HEK293 (cell line): ENCODE results near the gene TUFM.

Experiments
- GLI4 ChIP-seq: fragments of 450-650 bp; formaldehyde crosslinking; IDR thresholded peaks from 2 replicates; pipeline ENCODE4 v1.5.1; 2016; ENCODE audit warnings: missing biosample characterization, missing genetic modification characterization
- HOXC10 ChIP-seq: sonication (generic); formaldehyde crosslinking; IDR thresholded peaks from 2 replicates; pipeline ENCODE4 v1.8.1; 2023; ENCODE audit warnings: mild to moderate bottlenecking, missing genetic modification reagents
- KLF1 ChIP-seq: fragments of 450-650 bp; formaldehyde crosslinking; IDR thresholded peaks from 2 replicates; pipeline ENCODE4 v1.5.1; 2016; ENCODE audit warnings: missing biosample characterization, missing genetic modification characterization
- KLF16 ChIP-seq: fragments of 450-650 bp; formaldehyde crosslinking; IDR thresholded peaks from 2 replicates; pipeline ENCODE4 v1.5.1; 2017; ENCODE audit warnings: missing biosample characterization, missing genetic modification characterization
- PRDM1 ChIP-seq: fragments of 450-650 bp; formaldehyde crosslinking; IDR thresholded peaks from 2 replicates; pipeline ENCODE4; 2016; ENCODE audit warnings: missing biosample characterization, missing genetic modification characterization
- SP2 ChIP-seq: fragments of 450-650 bp; formaldehyde crosslinking; IDR thresholded peaks from 2 replicates; pipeline ENCODE4 v1.5.1; 2016; ENCODE audit warnings: missing biosample characterization, missing genetic modification characterization
- TCF7L2 ChIP-seq: IDR thresholded peaks from 2 replicates; pipeline ENCODE4 v1.6.1; 2011; ENCODE audit warnings: low read depth, mild to moderate bottlenecking, inconsistent platforms, low read length, moderate library complexity, borderline replicate concordance
- ZBTB20 ChIP-seq: fragments of 450-650 bp; formaldehyde crosslinking; IDR thresholded peaks from 2 replicates; pipeline ENCODE4 v1.5.1; 2016; ENCODE audit warnings: missing biosample characterization, missing genetic modification characterization
- ZBTB8A ChIP-seq: fragments of 450-650 bp; formaldehyde crosslinking; IDR thresholded peaks from 2 replicates; pipeline ENCODE4 v1.5.1; 2016; ENCODE audit warnings: missing biosample characterization, missing genetic modification characterization
- ZEB2 ChIP-seq: fragments of 450-650 bp; formaldehyde crosslinking; IDR thresholded peaks from 2 replicates; pipeline ENCODE4 v1.5.1; 2016; ENCODE audit warnings: missing biosample characterization, missing genetic modification characterization
- ZFHX2 ChIP-seq: fragments of 450-650 bp; formaldehyde crosslinking; conservative IDR thresholded peaks from 2 replicates; pipeline ENCODE4 v1.5.1; 2016; ENCODE audit warnings: missing biosample characterization, missing genetic modification characterization
- ZIC2 ChIP-seq: fragments of 450-650 bp; formaldehyde crosslinking; IDR thresholded peaks from 2 replicates; pipeline ENCODE4 v1.5.1; 2016; ENCODE audit warnings: missing biosample characterization, missing genetic modification characterization
- ZNF140 ChIP-seq: fragments of 450-650 bp; formaldehyde crosslinking; IDR thresholded peaks from 2 replicates; pipeline ENCODE4 v1.5.1; 2016; ENCODE audit warnings: missing biosample characterization, missing genetic modification characterization
- ZNF174 ChIP-seq: fragments of 450-650 bp; formaldehyde crosslinking; IDR thresholded peaks from 2 replicates; pipeline ENCODE4 v1.5.0; 2017; ENCODE audit warnings: missing biosample characterization, mild to moderate bottlenecking, missing genetic modification characterization
- ZNF274 ChIP-seq, 2 experiments: fragments of 200-500 bp in 1 of 2; fragments of 450-650 bp in 1 of 2; sonication (Bioruptor generic) in 1 of 2; formaldehyde crosslinking in 1 of 2; IDR thresholded peaks; 2 replicates each; pipeline versions ENCODE4 v1.5.1 to v1.6.1; 2014 to 2016; ENCODE audit warnings: borderline replicate concordance in 1 of 2, inconsistent platforms in 1 of 2, low read length in 1 of 2, missing biosample characterization in 1 of 2, missing genetic modification characterization in 1 of 2
- ZNF335 ChIP-seq: fragments of 450-650 bp; formaldehyde crosslinking; conservative IDR thresholded peaks from 2 replicates; pipeline ENCODE4 v1.5.1; 2016; ENCODE audit warnings: missing biosample characterization, missing genetic modification characterization
- ZNF341 ChIP-seq: fragments of 450-650 bp; formaldehyde crosslinking; IDR thresholded peaks from 2 replicates; pipeline ENCODE4; 2016; ENCODE audit warnings: low read depth, missing biosample characterization, missing genetic modification characterization
- ZNF416 ChIP-seq: fragments of 450-650 bp; formaldehyde crosslinking; IDR thresholded peaks from 2 replicates; pipeline ENCODE4 v1.5.1; 2016; ENCODE audit warnings: missing biosample characterization, missing genetic modification characterization
- ZNF510 ChIP-seq: fragments of 450-650 bp; formaldehyde crosslinking; IDR thresholded peaks from 2 replicates; pipeline ENCODE4 v1.5.1; 2018; ENCODE audit warnings: mild to moderate bottlenecking, missing genetic modification characterization, missing biosample characterization; ENCODE audit not compliant: insufficient replicate concordance
- ZNF521 ChIP-seq: fragments of 450-650 bp; formaldehyde crosslinking; IDR thresholded peaks from 2 replicates; pipeline ENCODE4 v1.5.1; 2017; ENCODE audit warnings: missing biosample characterization, mild to moderate bottlenecking, missing genetic modification characterization
- ZNF548 ChIP-seq: fragments of 450-650 bp; formaldehyde crosslinking; IDR thresholded peaks from 2 replicates; pipeline ENCODE4 v1.5.1; 2016; ENCODE audit warnings: missing biosample characterization, missing genetic modification characterization
- ZNF558 ChIP-seq: fragments of 450-650 bp; formaldehyde crosslinking; IDR thresholded peaks from 2 replicates; pipeline ENCODE4 v1.5.1; 2016; ENCODE audit warnings: missing biosample characterization, missing genetic modification characterization
- ZNF585B ChIP-seq: fragments of 450-650 bp; formaldehyde crosslinking; IDR thresholded peaks from 2 replicates; pipeline ENCODE4 v1.5.1; 2016; ENCODE audit warnings: missing biosample characterization, missing genetic modification characterization
- ZNF600 ChIP-seq: fragments of 450-650 bp; formaldehyde crosslinking; IDR thresholded peaks from 2 replicates; pipeline ENCODE4 v1.5.1; 2016; ENCODE audit warnings: missing biosample characterization, missing genetic modification characterization
- ZNF626 ChIP-seq: fragments of 450-650 bp; sonication (Bioruptor Pico); formaldehyde crosslinking; IDR thresholded peaks from 2 replicates; pipeline ENCODE4 v1.5.1; 2018; ENCODE audit warnings: missing biosample characterization, missing genetic modification characterization, inconsistent platforms
- ZNF777 ChIP-seq: fragments of 450-650 bp; formaldehyde crosslinking; IDR thresholded peaks from 2 replicates; pipeline ENCODE4 v1.5.1; 2017; ENCODE audit warnings: missing biosample characterization, missing genetic modification characterization, borderline replicate concordance
- ZNF791 ChIP-seq: fragments of 450-650 bp; formaldehyde crosslinking; IDR thresholded peaks from 2 replicates; pipeline ENCODE4 v1.5.1; 2016; ENCODE audit warnings: missing biosample characterization, missing genetic modification characterization
- ZNF830 ChIP-seq: fragments of 450-650 bp; IDR thresholded peaks from 2 replicates; pipeline ENCODE4 v1.5.0; 2018; ENCODE audit warnings: missing biosample characterization, missing genetic modification characterization, low read depth, mild to moderate bottlenecking, moderate library complexity
- TF ChIP-seq, protein P1 (sequence below): fragments of 450-650 bp; formaldehyde crosslinking; IDR thresholded peaks from 2 replicates; pipeline ENCODE4 v1.5.1; 2017; ENCODE audit warnings: missing biosample characterization, missing genetic modification characterization
- TF ChIP-seq, protein P2 (sequence below): fragments of 450-650 bp; formaldehyde crosslinking; IDR thresholded peaks from 2 replicates; pipeline ENCODE4 v1.5.1; 2017; ENCODE audit warnings: missing biosample characterization, missing genetic modification characterization
- TF ChIP-seq, protein P3 (sequence below): fragments of 450-650 bp; formaldehyde crosslinking; conservative IDR thresholded peaks from 2 replicates; pipeline ENCODE4 v1.5.1; 2016; ENCODE audit warnings: low read depth, missing biosample characterization, missing genetic modification characterization
- TF ChIP-seq, protein P4 (sequence below): fragments of 450-650 bp; formaldehyde crosslinking; IDR thresholded peaks from 2 replicates; pipeline ENCODE4 v1.5.1; 2016; ENCODE audit warnings: missing biosample characterization, missing genetic modification characterization

TUFM gene

DNA sequence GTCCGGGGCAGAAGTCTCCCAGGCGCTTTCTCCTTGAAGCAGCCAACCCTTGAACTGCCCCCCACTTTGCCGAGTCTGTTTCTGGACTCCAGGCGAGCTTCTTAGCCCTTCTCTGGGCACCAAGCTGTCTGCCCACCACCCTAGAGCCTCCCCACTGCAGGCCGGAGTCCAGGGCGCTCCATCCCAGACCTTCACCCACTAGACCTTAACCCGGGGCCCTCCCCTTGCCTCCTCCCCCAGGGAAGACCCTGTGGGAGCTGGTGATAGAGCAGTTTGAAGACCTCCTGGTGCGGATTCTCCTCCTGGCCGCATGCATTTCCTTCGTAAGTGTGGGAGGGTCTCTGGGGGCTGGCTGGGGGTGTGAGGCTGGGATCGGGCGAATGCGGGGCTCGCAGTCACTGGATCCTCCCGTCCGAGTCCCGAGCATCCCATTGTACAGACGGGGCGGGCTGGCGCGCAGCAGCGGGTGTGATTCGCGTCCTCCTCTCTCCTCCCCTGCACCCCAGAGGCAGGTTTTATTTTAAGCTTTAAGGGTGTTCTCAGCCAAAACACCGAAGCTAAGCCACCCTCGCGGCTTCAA is 33.2 kb upstream of the TUFM start (continued):
- TF ChIP-seq, protein P1, sequence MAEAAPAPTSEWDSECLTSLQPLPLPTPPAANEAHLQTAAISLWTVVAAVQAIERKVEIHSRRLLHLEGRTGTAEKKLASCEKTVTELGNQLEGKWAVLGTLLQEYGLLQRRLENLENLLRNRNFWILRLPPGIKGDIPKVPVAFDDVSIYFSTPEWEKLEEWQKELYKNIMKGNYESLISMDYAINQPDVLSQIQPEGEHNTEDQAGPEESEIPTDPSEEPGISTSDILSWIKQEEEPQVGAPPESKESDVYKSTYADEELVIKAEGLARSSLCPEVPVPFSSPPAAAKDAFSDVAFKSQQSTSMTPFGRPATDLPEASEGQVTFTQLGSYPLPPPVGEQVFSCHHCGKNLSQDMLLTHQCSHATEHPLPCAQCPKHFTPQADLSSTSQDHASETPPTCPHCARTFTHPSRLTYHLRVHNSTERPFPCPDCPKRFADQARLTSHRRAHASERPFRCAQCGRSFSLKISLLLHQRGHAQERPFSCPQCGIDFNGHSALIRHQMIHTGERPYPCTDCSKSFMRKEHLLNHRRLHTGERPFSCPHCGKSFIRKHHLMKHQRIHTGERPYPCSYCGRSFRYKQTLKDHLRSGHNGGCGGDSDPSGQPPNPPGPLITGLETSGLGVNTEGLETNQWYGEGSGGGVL (tag by site-specific recombination): no peak; the same call in 1 of the 2 replicates
- peak; percentile 9; the same call in 1 of the 2 replicates for TF ChIP-seq SP2
- TF ChIP-seq ZNF626: no peak
- no peak for TF ChIP-seq ZNF510 (tag by site-specific recombination)
- TF ChIP-seq HOXC10 (CRISPR knock-in tag): no peak
- TF ChIP-seq ZNF140 (tag by site-specific recombination): no peak
- TF ChIP-seq TCF7L2: no peak
- TF ChIP-seq, protein P2, sequence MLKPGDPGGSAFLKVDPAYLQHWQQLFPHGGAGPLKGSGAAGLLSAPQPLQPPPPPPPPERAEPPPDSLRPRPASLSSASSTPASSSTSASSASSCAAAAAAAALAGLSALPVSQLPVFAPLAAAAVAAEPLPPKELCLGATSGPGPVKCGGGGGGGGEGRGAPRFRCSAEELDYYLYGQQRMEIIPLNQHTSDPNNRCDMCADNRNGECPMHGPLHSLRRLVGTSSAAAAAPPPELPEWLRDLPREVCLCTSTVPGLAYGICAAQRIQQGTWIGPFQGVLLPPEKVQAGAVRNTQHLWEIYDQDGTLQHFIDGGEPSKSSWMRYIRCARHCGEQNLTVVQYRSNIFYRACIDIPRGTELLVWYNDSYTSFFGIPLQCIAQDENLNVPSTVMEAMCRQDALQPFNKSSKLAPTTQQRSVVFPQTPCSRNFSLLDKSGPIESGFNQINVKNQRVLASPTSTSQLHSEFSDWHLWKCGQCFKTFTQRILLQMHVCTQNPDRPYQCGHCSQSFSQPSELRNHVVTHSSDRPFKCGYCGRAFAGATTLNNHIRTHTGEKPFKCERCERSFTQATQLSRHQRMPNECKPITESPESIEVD (tag by site-specific recombination): no peak
- 0 out of 2 replicates have a peak, but pooled peaks have one; percentile 15 for TF ChIP-seq ZBTB20 (tag by site-specific recombination)
- TF ChIP-seq ZNF416 (tag by site-specific recombination): no peak
- peak; percentile 69; the same call in 1 of the 2 replicates for TF ChIP-seq ZNF777 (tag by site-specific recombination)
- TF ChIP-seq ZNF341 (tag by site-specific recombination): peak; percentile 17; the same call in 1 of the 2 replicates
- no peak for TF ChIP-seq ZNF174 (tag by site-specific recombination)
- TF ChIP-seq ZIC2: no peak
- no peak for TF ChIP-seq ZNF335
- no peak for TF ChIP-seq ZNF521 (tag by site-specific recombination)
- no peak for TF ChIP-seq ZNF791
- TF ChIP-seq ZFHX2 (tag by site-specific recombination): peak; percentile 40
- TF ChIP-seq ZEB2 (tag by site-specific recombination): no peak
- TF ChIP-seq ZNF585B (tag by site-specific recombination): no peak
- no peak for TF ChIP-seq KLF16 (tag by site-specific recombination)
- no peak for TF ChIP-seq ZNF548 (tag by site-specific recombination)
- TF ChIP-seq, protein P3, sequence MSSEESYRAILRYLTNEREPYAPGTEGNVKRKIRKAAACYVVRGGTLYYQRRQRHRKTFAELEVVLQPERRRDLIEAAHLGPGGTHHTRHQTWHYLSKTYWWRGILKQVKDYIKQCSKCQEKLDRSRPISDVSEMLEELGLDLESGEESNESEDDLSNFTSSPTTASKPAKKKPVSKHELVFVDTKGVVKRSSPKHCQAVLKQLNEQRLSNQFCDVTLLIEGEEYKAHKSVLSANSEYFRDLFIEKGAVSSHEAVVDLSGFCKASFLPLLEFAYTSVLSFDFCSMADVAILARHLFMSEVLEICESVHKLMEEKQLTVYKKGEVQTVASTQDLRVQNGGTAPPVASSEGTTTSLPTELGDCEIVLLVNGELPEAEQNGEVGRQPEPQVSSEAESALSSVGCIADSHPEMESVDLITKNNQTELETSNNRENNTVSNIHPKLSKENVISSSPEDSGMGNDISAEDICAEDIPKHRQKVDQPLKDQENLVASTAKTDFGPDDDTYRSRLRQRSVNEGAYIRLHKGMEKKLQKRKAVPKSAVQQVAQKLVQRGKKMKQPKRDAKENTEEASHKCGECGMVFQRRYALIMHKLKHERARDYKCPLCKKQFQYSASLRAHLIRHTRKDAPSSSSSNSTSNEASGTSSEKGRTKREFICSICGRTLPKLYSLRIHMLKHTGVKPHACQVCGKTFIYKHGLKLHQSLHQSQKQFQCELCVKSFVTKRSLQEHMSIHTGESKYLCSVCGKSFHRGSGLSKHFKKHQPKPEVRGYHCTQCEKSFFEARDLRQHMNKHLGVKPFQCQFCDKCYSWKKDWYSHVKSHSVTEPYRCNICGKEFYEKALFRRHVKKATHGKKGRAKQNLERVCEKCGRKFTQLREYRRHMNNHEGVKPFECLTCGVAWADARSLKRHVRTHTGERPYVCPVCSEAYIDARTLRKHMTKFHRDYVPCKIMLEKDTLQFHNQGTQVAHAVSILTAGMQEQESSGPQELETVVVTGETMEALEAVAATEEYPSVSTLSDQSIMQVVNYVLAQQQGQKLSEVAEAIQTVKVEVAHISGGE (tag by site-specific recombination): no peak
- no peak for TF ChIP-seq KLF1 (tag by site-specific recombination)
- no peak for TF ChIP-seq ZNF558 (tag by site-specific recombination)
- no peak for TF ChIP-seq GLI4 (tag by site-specific recombination)
- TF ChIP-seq ZBTB8A: peak; percentile 68
- TF ChIP-seq, protein P4, sequence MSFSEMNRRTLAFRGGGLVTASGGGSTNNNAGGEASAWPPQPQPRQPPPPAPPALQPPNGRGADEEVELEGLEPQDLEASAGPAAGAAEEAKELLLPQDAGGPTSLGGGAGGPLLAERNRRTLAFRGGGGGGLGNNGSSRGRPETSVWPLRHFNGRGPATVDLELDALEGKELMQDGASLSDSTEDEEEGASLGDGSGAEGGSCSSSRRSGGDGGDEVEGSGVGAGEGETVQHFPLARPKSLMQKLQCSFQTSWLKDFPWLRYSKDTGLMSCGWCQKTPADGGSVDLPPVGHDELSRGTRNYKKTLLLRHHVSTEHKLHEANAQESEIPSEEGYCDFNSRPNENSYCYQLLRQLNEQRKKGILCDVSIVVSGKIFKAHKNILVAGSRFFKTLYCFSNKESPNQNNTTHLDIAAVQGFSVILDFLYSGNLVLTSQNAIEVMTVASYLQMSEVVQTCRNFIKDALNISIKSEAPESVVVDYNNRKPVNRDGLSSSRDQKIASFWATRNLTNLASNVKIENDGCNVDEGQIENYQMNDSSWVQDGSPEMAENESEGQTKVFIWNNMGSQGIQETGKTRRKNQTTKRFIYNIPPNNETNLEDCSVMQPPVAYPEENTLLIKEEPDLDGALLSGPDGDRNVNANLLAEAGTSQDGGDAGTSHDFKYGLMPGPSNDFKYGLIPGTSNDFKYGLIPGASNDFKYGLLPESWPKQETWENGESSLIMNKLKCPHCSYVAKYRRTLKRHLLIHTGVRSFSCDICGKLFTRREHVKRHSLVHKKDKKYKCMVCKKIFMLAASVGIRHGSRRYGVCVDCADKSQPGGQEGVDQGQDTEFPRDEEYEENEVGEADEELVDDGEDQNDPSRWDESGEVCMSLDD (tag by site-specific recombination): no peak
- TF ChIP-seq PRDM1 (tag by site-specific recombination): no peak
- TF ChIP-seq ZNF600 (tag by site-specific recombination): 0 out of 2 replicates have a peak, but pooled peaks have one; percentile 29
- TF ChIP-seq ZNF830 (tag by site-specific recombination): no peak
- no peak for TF ChIP-seq ZNF274 (IDR thresholded peaks at IDR 0.05; ENCODE audit: low read length)
- TF ChIP-seq ZNF274 (tag by site-specific recombination; IDR thresholded peaks at IDR 0.05; ENCODE audit: borderline replicate concordance): no peak
